Cardiac muscle cell (in vitro differentiated cells and primary cell): ENCODE results near the gene RRP1B. TPM values are rescaled to one million over a fixed set of nuclear protein-coding genes. Genes with fewer than 3 reads are reported as not detected.

Experiments used
- DNase-seq, 2 donors: peaks; one replicate each; pipeline versions ENCODE4 v3.0.0 to v3.0.0-alpha.2; 2010 to 2017; ENCODE audit warnings: low read depth in 1 of 2, low spot score in 1 of 2
- H3K27ac ChIP-seq: fragments of 200-600 bp; sonication (generic); 2 replicates; pipeline ENCODE4 v1.5.1; 2016
- H3K27me3 ChIP-seq: fragments of 200-600 bp; sonication (generic); 2 replicates; pipeline ENCODE4 v1.6.0; 2016; ENCODE audit warnings: control low read depth
- H3K36me3 ChIP-seq: fragments of 200-600 bp; sonication (generic); 2 replicates; pipeline ENCODE4 v1.5.1; 2016; ENCODE audit warnings: control low read depth
- H3K4me1 ChIP-seq: fragments of 200-600 bp; sonication (generic); 2 replicates; pipeline ENCODE4 v1.8.1; 2017; ENCODE audit warnings: low read depth, mild to moderate bottlenecking, mixed run types
- H3K4me3 ChIP-seq: fragments of 200-600 bp; sonication (generic); 2 replicates; pipeline ENCODE4 v1.5.1; 2016; ENCODE audit warnings: mild to moderate bottlenecking
- H3K9me3 ChIP-seq: fragments of 200-600 bp; sonication (generic); 2 replicates; pipeline ENCODE4 v1.5.1; 2017; ENCODE audit warnings: low read depth, mild to moderate bottlenecking, control low read depth
- polyA plus RNA-seq: library from polyadenylated mRNA; unstranded; fragments of >200 nt; fragmentation: Nextera tagmentation; extraction: Ambion mirVana; gene quantifications from 2 replicates; pipeline ENCODE4 v1.2.1, GENCODE V29; 2016
- total RNA-seq: library from RNA; depleted of rRNA; stranded (reverse); fragments of >200 nt; gene quantifications from 2 replicates; pipeline ENCODE4 v1.2.3, GENCODE V29; 2016
- TF ChIP-seq, protein P1 (sequence below): IDR thresholded peaks from 2 replicates; pipeline ENCODE4 v1.5.1; 2012; ENCODE audit warnings: low read depth, mild to moderate bottlenecking, low read length

Gene RRP1B
- total and polyA plus RNA-seq, 2 experiments from 2014 or later: 14.8 to 25.5 TPM

DNA sequence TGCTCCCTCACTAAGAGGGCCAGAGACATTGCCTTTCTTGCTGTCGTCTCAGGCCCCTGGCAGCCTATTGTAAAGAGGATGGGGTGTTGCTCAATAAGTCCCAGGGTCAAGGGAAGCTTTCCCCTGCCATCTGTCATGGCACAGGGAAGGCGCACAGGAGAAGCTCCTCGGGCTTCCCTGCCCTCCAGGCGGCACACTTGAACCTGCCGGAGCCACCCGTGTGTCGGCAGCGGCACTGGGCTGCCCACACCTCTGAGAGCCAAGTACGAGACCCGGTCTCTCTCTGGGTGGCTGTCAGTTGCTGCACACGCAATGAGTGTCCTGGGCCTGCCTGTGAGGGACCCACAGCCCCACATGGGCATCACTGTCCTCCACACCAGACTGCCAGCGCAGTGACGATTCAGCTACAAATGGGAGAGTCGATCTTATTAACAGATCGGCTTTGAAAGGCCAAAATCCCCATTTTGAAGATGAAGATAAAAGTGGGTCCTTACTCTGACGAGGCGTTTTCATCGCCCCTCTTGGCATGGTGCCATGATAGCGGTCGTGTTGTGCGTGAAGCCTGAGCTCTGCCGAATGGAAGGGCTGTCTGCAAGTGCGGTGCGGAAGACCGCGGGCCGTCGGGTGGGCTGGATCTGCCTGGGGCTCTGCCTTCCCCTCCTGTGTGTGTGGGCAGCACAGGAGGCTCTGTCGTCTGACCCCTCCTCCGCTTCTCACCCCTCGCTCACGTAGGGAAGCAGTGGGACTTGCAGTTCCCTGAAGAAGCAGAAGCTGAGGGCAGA is 30.4 kb downstream of the RRP1B start:
- DNase-seq: no peak
- H3K27ac ChIP-seq: no peak overlapping the region
- TF ChIP-seq, protein P1, sequence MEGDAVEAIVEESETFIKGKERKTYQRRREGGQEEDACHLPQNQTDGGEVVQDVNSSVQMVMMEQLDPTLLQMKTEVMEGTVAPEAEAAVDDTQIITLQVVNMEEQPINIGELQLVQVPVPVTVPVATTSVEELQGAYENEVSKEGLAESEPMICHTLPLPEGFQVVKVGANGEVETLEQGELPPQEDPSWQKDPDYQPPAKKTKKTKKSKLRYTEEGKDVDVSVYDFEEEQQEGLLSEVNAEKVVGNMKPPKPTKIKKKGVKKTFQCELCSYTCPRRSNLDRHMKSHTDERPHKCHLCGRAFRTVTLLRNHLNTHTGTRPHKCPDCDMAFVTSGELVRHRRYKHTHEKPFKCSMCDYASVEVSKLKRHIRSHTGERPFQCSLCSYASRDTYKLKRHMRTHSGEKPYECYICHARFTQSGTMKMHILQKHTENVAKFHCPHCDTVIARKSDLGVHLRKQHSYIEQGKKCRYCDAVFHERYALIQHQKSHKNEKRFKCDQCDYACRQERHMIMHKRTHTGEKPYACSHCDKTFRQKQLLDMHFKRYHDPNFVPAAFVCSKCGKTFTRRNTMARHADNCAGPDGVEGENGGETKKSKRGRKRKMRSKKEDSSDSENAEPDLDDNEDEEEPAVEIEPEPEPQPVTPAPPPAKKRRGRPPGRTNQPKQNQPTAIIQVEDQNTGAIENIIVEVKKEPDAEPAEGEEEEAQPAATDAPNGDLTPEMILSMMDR: no peak
- no peaks in the 10 kb centered on the region for H3K4me1 ChIP-seq
- H3K4me3 ChIP-seq: no peak overlapping the region
- H3K9me3 ChIP-seq: no peaks in the 10 kb centered on the region
- no peaks in the 10 kb centered on the region for H3K27me3 ChIP-seq
- peaks cover 56% of the 10 kb centered on the region for H3K36me3 ChIP-seq

DNA sequence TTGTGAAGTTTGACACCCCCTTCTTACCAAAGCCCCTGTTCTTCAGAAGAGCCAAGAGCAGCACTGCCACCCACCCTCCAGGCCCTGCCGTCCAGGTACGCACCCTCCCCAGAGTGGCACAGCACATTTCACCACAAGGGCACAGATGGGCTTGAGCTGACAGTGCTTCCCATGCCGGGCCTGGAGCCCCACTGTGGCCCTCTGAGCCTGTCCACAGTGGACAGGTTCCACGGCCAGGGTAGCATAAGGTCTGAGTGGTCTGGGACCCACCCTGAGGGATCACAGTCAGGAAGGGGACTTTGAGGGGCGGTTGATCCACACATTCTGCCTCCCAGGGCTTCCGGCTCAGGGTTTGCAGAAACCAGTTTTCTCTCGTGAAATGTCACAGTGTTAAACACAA is 31.0 kb downstream of the RRP1B start:
- Histone ChIP-seq H3K27ac (no peak overlapping the region), H3K27me3 (no peaks in the 10 kb centered on the region), H3K4me3 (no peak overlapping the region), H3K4me1 (no peaks in the 10 kb centered on the region), H3K9me3 (no peaks in the 10 kb centered on the region), H3K36me3 (peaks cover 54% of the 10 kb centered on the region)
- TF ChIP-seq, protein P1: no peak
- DNase-seq: no peak

DNA sequence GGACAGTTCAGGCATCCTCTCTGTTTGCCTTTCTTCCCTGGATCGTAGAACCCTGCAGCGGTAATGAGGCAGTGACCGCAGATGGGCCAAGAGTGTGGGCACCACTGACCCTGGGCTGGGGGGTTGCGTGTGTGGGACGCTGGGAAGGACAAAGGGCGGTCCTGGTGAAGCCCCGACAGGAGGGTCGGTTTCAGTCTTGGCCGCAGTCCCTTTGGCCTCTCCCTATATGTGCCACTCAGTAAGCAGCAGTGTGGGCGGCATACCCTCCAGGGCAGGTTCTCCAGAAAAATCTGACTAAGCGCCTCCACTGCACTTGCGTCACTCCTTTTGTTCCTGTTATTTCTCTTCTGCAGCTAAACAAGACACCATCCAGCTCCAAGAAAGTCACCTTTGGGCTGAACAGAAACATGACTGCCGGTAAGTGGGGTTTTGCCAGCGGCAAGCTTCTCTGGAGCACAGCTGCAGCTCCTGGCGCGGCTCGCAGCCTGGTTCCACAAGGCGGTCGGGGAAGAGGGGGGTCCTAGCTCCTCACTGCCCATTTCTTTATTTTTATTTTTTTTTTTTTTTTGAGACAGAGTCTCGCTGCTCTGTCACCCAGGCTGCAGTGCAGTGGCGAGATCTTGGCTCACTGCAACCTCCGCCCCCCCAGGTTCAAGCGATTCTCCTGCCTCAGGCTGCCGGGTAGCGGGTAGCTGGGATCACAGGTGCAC is 31.9 kb downstream of the RRP1B start:
- peaks cover 51% of the 10 kb centered on the region for H3K36me3 ChIP-seq
- no peaks in the 10 kb centered on the region for H3K27me3 ChIP-seq
- H3K27ac ChIP-seq: no peak overlapping the region
- no peaks in the 10 kb centered on the region for H3K9me3 ChIP-seq
- no peak overlapping the region for H3K4me3 ChIP-seq
- TF ChIP-seq, protein P1: no peak
- H3K4me1 ChIP-seq: no peaks in the 10 kb centered on the region
- no peak for DNase-seq

DNA sequence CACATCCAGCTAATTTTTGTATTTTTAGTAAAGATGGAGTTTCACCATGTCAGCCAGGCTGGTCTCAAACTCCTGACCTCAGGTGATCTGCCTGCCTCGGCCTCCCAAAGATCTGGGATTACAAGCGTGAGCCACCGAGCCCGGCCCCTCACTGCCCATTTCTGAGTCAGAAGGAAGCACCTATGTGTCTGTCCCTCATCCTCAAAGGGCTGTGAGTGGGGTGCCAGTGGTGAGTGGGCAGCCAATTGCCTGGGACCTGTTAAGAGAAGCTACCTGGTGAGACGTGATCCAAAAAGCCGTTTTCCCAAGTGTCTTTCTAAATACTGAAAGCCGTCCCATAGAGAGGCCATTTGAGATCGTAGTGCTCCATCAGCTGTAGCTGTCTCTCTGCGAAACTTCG is 32.4 kb downstream of the RRP1B start:
- no peak for DNase-seq
- Histone ChIP-seq H3K36me3 (peaks cover 47% of the 10 kb centered on the region), H3K4me3 (no peak overlapping the region), H3K27ac (no peak overlapping the region), H3K27me3 (no peaks in the 10 kb centered on the region), H3K4me1 (no peaks in the 10 kb centered on the region), H3K9me3 (no peaks in the 10 kb centered on the region)
- TF ChIP-seq, protein P1: no peak

DNA sequence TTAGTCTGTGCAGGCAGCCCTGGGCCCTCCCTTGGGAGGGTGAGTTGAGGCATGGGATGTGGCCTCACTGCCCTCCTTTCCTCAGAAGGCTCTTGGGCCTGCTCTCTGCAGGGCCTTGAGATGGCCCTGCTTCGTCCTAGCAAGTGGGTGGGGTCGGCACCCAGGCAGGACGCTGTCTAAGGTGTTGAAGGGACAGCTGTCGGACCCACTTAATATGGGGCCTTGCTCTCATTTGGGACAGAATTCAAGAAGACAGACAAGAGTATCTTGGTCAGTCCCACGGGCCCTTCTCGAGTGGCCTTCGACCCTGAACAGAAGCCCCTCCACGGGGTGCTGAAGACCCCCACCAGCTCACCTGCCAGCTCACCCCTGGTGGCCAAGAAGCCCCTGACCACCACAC is 33.6 kb downstream of the RRP1B start:
- TF ChIP-seq, protein P1: no peak
- H3K4me3 ChIP-seq: no peak overlapping the region
- no peak overlapping the region for H3K27ac ChIP-seq
- DNase-seq: no peak
- no peaks in the 10 kb centered on the region for H3K27me3 ChIP-seq
- peaks cover 38% of the 10 kb centered on the region for H3K36me3 ChIP-seq
- no peaks in the 10 kb centered on the region for H3K4me1 ChIP-seq
- H3K9me3 ChIP-seq: no peaks in the 10 kb centered on the region
